ENCODE measurements around the gene SMR3A. TPM values are rescaled to one million over a fixed set of nuclear protein-coding genes. Genes with fewer than 3 reads are reported as not detected.

Gene SMR3A
- not detected for polyA plus RNA-seq (ENCODE audit: insufficient read length)

GRCh38 chr4:70360460-70360859 lies at the start of gene SMR3A:
Gene SMR3A, plus strand, starts transcription at chr4:70360760. Its CDS starts 1,356 bp downstream, at chr4:70362116.
- DNase-seq: peak; percentile 19

GRCh38 chr4:70313736-70314135 lies 46.8 kb upstream of the SMR3A start:
- DNase-seq: no peak

- no peak for DNase-seq
These were observed 44.6 kb upstream of the SMR3A start for GRCh38 chr4:70315928-70316327.

GRCh38 chr4:70326052-70326451 lies 34.5 kb upstream of the SMR3A start:
- DNase-seq: no peak

DNA sequence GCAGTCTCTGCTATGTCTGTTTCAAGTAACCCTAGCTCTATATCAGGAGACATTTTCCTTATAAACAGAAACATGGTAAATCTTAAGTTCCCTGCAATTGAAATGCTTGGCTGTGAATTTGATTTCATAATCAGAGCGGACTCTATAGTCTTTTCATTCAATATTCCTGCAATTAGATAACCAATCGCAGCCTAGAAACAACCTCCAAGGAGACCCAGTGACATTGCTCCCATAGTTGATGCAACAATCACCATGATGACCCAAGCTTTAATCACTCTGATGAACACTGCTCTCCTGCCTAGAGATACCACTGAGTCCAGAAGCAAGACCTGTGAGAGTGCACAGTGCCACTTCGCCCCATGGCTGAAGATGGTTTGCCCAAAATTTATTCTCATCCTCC lies 25.9 kb upstream of the SMR3A start, which contains the start of gene CABS1:
CABS1 (plus strand) TSS at position 301 of the 400 bp plus-strand sequence; CDS start at position 360, 59 bp downstream.
- DNase-seq: no peak

DNA sequence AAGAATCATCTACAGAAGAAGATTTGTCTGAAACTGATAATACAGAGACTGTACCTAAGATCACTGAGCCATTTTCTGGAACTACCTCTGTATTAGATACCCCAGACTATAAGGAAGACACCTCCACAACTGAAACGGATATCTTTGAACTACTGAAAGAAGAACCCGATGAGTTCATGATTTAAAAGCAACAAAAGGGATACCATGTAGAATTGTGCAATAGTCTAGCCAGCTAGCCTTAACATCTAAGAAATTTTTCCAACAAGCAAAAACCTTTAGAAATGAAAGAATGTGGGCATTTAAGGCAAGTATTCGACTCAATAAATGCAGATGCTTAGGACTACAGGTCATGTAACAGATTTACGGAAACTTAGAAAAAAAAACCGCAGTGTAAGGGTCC lies 24.5 kb upstream of the SMR3A start:
- no peak for DNase-seq

DNA sequence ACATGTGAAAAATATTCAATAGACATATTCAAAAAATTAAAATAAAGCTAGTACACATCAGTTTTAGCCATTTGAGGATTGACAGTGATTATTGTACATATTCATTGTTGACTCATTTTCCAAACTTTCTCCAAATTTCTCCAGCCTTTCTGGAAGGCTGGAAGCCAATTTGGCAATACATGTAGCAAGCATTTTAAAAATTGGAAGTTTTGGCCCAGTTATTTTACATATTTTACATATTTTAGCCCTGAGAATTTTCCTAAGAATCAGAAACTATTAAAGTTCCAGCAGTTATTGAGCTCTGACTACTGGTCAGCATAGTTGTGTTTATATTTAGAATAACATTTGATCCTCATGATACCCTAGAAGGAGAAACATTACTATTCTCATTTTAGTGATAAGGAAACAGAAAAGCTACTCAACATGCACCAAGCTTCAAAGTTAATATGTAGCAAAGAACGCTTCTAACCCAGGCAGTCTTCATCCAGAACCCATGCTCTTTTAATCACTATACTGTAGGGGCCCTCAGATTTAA lies 22.6 kb upstream of the SMR3A start:
- no peak for DNase-seq

GRCh38 chr4:70356185-70356584 lies 4.4 kb upstream of the SMR3A start:
- DNase-seq: no peak

DNA sequence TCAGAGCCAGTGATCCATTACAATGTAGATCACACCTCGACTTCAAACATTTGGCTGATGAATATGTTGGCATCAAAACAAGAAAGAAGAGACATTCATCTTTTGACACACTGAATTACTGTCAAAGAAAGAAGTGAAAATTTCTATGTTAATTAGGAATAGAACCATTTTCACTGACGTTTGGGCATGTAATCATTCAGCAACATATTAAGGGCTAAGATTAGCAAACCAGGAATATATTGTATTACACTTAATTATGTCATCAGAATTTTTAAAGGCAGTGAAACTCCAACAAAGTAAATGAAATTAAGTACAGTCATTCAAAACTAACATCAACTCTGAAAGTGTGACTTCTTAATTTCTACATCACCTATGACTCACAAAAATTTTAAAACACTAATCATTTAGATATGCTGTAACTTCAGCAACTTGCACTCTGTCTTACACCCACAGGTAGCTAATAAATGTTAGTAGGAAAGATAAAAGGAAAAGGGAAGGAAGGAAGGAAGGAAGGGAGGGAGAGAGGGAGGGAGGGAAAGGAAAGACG lies 1.4 kb upstream of the SMR3A start:
- no peak for DNase-seq

GRCh38 chr4:70364002-70364401 lies 3.4 kb downstream of the SMR3A start:
- no peak for DNase-seq

DNA sequence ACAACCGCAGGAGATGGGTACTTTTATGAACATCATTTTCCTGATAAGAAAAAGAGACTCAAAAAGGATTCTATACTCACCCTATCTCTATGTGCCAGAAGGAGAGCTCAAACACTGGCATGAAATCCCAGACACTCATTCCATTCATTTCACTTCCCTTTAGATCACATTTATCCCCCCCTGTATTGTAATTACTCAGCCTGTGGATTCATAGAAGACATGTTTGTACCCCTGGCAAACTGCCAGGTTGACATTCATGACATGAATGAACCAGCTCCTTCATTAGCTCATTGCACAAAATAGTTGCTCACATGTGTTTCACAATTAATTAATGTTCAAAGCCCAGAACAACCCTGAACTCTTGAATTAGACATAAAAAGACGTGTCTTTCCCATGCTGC lies 4.9 kb downstream of the SMR3A start:
- DNase-seq: peak; percentile 6

DNA sequence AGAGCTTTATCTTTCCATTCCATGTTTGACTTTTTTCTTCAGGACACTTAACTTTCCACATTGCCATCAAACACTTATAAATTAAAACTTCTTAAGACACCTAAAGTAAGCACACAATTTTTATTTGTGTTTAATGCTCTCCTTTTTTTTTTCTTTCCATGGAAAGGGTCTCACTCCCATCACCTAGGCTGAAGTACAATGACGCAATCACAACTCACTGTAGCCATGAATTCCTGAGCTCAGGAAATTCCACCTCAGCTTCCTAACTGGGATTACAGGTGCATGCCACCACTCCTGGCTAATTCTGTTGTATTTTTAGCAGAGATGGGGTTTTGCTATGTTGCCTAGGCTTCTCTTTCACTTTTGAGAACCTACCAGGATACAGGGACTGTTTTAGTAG lies 7.3 kb downstream of the SMR3A start:
- DNase-seq: no peak

DNA sequence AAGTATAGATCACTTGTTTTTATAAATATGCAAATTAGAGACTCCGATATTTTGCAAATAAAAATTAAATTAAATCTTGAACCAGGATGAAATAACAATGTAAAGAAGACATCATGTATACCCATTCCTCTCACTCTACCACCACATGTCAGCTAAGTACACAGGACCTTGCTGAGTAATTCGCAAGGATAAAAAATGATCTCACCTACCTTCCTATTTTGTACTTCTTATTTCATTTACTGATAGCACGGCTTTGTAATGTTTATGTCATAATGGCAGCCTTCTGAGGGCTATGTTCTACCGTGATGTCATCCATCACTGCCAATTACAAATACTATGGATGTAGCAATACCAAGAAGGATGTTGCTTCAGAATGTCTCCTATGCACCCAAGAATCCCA lies 11.4 kb downstream of the SMR3A start:
- DNase-seq: no peak

DNA sequence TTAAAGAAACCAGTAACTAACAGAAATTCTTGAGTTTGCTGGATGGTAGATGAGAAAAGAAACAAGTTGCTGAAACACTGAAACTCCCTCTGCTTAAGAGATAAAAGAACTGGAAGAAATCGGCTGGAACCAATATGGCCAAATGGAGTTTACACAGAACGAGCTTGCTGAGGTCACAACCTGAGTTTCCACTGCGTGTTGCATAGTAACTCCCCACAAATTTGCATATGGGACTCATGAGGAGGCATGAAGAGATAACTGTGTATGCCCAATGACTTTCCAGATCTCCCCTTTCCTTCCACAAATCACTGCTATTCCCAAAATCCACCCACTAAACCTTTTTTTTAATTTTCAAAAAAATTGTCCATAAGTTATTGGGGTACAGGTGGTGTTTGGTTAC lies 12.2 kb downstream of the SMR3A start:
- DNase-seq: no peak

DNA sequence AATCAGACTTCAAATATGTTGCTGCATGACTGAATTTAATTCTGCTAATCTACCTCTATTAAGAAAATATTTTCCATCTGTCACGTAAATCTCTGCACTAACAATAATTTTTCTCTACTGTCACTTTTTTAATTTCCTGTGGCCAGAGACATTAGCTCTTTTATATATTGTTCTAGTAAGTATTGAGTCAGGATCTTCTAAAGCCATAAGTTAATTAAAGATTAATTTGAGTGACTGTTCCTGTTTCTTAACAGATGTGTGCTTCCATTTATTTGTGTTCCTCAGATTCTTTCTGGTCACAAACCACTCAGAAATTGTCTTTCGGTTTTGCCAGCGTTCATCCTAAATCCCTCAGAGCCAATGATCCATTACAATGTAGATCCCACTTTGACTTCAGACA lies 20.0 kb downstream of the SMR3A start:
- no peak for DNase-seq

DNA sequence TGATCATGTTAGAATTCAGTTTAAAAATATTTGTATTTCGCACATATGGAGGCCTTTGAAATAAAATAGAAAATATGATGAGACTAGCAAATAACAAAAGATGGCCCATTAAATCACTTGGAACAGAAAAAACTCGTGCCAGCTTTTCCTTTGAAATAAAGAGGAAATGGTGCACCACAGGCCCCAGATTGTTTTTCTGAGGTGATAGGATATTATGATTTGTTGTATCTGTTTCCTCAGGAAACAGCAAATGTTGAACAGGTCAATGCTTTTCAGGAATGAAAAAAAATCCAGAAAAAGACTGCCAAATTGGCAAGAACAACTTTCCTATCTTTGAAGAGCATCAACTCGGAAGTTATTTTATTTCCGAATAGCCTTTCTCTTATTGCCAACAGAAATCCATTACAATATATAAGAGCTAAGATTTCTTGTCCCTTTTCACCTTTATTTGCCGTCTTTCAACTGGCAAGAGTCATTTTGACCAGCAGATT lies 22.2 kb downstream of the SMR3A start, which contains the start of gene SMR3B:
SMR3B (plus strand) TSS at position 441 of the 491 bp plus-strand sequence. CDS start 1,380 bp downstream, outside the sequence.
- DNase-seq: no peak

DNA sequence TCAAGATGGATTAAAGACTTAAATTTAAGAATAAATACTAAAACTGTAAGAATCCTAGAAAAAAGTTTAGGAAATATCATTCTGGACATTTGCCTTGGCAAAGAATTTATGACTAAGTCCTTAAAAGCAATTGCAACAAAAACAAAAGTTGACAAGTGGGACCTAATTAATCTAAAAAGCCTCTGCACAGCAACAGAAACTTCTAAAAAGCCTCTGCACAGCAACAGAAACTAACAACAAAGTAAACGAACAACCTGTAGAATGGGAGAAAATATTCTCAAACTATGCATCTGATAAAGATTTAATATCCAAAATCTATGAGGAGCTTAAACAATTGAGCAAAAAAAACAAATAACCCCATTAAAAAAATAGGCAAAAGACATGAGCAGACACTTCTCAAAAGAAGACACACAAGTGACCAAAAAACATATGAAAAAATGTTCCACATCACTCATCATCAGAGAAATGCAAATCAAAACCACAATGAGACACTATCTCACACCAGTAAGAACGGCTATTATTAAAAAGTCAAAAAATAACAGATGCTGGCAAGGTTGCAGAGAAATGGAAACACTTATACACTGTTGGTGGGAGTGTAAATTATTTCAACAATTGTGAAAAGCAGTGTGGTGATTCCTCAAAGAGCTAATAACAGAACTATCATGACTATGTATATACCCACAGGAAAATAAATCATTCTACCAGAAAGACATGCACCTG lies 31.7 kb downstream of the SMR3A start:
- no peak for DNase-seq

DNA sequence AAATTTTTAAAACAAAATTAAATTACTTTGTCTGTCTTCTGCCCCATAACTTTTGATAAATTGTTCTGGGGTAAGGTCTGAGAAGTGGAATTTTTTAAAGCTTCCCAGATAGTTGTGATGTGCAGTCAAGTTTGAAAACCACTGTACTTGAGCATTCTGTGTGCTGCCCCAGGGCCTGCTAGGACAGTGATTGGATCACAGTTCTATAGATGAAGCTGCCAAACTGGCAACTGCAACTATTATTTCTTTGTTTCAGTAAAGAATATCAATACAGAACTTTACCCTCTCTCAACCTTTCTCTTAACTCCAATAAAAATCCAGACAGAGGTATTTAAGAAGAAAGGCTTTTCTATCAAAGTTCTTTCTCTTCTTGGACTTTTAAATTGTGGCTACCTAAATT lies 37.0 kb downstream of the SMR3A start, which contains the start of gene OPRPN:
OPRPN (plus strand) TSS at position 361 of the 400 bp plus-strand sequence. CDS start 1,346 bp downstream, outside the sequence.
- DNase-seq: no peak

DNA sequence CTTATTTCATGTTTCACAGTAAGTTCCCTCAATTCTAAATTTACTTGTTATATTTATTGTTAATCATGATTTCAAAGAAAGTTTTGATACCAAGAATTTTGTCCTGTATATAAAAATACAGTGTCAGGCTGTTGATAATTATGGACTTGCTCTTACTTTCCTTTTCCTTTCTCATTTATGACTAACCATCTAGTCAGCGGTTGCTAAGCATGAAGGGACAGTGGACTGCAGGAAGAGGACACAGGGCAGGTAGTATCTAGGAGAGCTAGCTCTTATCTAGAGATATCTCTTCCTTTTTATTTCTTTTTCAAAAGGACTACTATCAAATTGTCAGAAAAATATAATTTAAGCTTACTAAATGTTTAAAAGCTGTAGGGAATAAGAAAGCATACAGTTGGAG lies 38.8 kb downstream of the SMR3A start:
- DNase-seq: no peak

DNA sequence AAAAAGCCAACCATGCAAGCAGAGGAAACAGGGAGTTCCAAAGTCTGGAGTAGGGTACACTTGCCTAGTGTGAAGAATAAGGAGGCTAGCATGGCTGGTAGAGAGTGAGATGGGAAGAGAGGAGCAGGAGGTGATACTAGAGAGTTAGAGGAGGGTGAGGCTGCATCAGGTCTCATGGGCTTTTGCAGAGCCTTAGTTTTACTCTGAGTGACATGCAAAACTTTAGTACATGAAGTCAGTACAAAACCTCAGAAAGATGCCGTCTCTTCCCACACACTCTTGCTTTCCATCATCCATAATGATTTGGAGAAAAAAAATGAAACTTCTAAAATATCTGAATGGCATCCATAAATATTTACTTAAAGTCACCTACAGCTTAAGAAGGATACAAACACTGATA lies 42.2 kb downstream of the SMR3A start:
- no peak for DNase-seq

- no peak for DNase-seq
These were observed 45.2 kb downstream of the SMR3A start for GRCh38 chr4:70405765-70406164.
